Endothelial cell of hepatic sinusoid (primary cell): Measurements from ENCODE around the gene NFIA.

Source experiments
- in situ Hi-C: cut with HindIII; loops from 2 replicates; pipeline ENCODE4 v1.10.0; 2017; ENCODE audit warnings: low sequenced_read_pairs

The NFIA gene

GRCh38 chr1:61469365-61469764, 387.0 kb downstream of the NFIA start:
- in situ Hi-C loops = no loop called here

GRCh38 chr1:61472876-61473275, 390.5 kb downstream of the NFIA start:
- in situ Hi-C loops = loop anchor here (5.0 kb wide), 1 partner anchor 34 kb away; no protein-coding TSS in a partner anchor

GRCh38 chr1:61474269-61474817, 392.0 kb downstream of the NFIA start:
- in situ Hi-C loops = loop anchor here (5.0 kb wide), 1 partner anchor 33 kb away; no protein-coding TSS in a partner anchor

GRCh38 chr1:61474963-61475362, 392.6 kb downstream of the NFIA start:
- in situ Hi-C loops = loop anchor here (5.0 kb wide), 1 partner anchor 32 kb away; no protein-coding TSS in a partner anchor

GRCh38 chr1:61477301-61477700, 394.9 kb downstream of the NFIA start:
- in situ Hi-C loops = no loop called here

- in situ Hi-C loops = no loop called here
These were observed 398.0 kb downstream of the NFIA start for GRCh38 chr1:61480273-61480935.

- in situ Hi-C loops = no loop called here
These were observed 399.0 kb downstream of the NFIA start for GRCh38 chr1:61481315-61481715.

GRCh38 chr1:61482170-61482734, 399.9 kb downstream of the NFIA start:
- in situ Hi-C loops = no loop called here

GRCh38 chr1:61486783-61487536, 404.6 kb downstream of the NFIA start:
- in situ Hi-C loops = no loop called here

- in situ Hi-C loops = no loop called here
These were observed 405.4 kb downstream of the NFIA start for GRCh38 chr1:61487801-61488200.

GRCh38 chr1:61490924-61491323, 408.6 kb downstream of the NFIA start:
- in situ Hi-C loops = no loop called here

GRCh38 chr1:61491497-61491896, 409.1 kb downstream of the NFIA start:
- in situ Hi-C loops = no loop called here

GRCh38 chr1:61494000-61494399, 411.6 kb downstream of the NFIA start:
- in situ Hi-C loops = no loop called here

- in situ Hi-C loops = no loop called here
These were observed 414.1 kb downstream of the NFIA start for GRCh38 chr1:61496501-61496900.

GRCh38 chr1:61497013-61497412, 414.7 kb downstream of the NFIA start:
- in situ Hi-C loops = no loop called here

- in situ Hi-C loops = no loop called here
These were observed 416.0 kb downstream of the NFIA start for GRCh38 chr1:61498342-61498741.

- in situ Hi-C loops = no loop called here
These were observed 419.9 kb downstream of the NFIA start for GRCh38 chr1:61501971-61502916.

GRCh38 chr1:61504305-61504704, 421.9 kb downstream of the NFIA start:
- in situ Hi-C loops = no loop called here

- in situ Hi-C loops = loop anchor here (5.0 kb wide), 1 partner anchor 33 kb away; no protein-coding TSS in a partner anchor
These were observed 422.6 kb downstream of the NFIA start for GRCh38 chr1:61504852-61505390.

- in situ Hi-C loops = loop anchor here (5.0 kb wide), 1 partner anchor 34 kb away; no protein-coding TSS in a partner anchor
These were observed 423.9 kb downstream of the NFIA start for GRCh38 chr1:61506236-61506635.
